ENCODE data around the gene IL4R.

DNA sequence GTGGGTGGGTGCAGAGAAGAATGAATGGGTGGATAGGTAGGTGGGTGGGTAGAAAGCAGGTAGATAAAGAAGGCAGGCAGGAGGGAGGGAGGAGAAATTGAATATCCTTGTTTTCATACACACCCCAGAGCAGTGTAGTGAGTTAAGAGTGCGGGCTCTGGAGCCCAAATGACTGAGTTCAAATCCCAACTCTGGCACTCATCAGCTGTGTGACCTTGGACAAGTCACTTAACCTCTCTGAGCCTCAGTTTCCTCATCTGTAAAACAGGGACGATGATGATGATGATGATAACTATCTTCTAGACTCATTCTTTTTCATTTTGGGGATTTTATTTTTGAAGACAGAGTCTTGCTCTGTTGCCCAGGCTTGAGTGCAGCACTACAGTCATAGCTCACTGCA lies 86.2 kb downstream of the IL4R start:
- TF ChIP-seq, protein P1, sequence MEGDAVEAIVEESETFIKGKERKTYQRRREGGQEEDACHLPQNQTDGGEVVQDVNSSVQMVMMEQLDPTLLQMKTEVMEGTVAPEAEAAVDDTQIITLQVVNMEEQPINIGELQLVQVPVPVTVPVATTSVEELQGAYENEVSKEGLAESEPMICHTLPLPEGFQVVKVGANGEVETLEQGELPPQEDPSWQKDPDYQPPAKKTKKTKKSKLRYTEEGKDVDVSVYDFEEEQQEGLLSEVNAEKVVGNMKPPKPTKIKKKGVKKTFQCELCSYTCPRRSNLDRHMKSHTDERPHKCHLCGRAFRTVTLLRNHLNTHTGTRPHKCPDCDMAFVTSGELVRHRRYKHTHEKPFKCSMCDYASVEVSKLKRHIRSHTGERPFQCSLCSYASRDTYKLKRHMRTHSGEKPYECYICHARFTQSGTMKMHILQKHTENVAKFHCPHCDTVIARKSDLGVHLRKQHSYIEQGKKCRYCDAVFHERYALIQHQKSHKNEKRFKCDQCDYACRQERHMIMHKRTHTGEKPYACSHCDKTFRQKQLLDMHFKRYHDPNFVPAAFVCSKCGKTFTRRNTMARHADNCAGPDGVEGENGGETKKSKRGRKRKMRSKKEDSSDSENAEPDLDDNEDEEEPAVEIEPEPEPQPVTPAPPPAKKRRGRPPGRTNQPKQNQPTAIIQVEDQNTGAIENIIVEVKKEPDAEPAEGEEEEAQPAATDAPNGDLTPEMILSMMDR (IDR thresholded peaks at IDR 0.05) = no peak
- TF ChIP-seq POLR2AphosphoS5 (IDR thresholded peaks at IDR 0.05) (no peak), POLR2A (IDR thresholded peaks at IDR 0.05) (no peak)
